T-helper 17 cell (primary cell): Measurements from ENCODE around the gene SSBP3. TPM values are rescaled to one million over a fixed set of nuclear protein-coding genes. Genes with fewer than 3 reads are reported as not detected.
A peak's percentile ranks its signal among the peaks of the same experiment; 100 is the strongest.

ENCODE experiments used
- ATAC-seq: fragments of 150-1000 bp; cut with Tn5 transposase; 2 replicates; pipeline ENCODE4 v1.10.0; 2021; ENCODE audit warnings: mild to moderate bottlenecking, moderate library complexity
- DNase-seq, 3 donors: peaks; one replicate each; pipeline versions ENCODE4 v3.0.0 to v3.0.0-alpha.2; 2020 to 2021
- H3K9me3 ChIP-seq: one replicate; pipeline ENCODE4 v1.7.0; 2013; ENCODE audit warnings: low read length, mild to moderate bottlenecking; ENCODE audit not compliant: control insufficient read depth, poor library complexity, severe bottlenecking
- H3K27ac Mint-ChIP-seq: one replicate; pipeline ENCODE4 v1.8.0; 2022; ENCODE audit warnings: mild to moderate bottlenecking, moderate library complexity, mixed read lengths
- H3K27me3 Mint-ChIP-seq: one replicate; pipeline ENCODE4 v1.8.0; 2022; ENCODE audit warnings: mixed read lengths
- H3K36me3 Mint-ChIP-seq: one replicate; pipeline ENCODE4 v1.8.0; 2022; ENCODE audit warnings: low read depth, mixed read lengths
- H3K4me1 Mint-ChIP-seq: one replicate; pipeline ENCODE4 v1.8.0; 2022; ENCODE audit warnings: mild to moderate bottlenecking, mixed read lengths
- H3K4me3 Mint-ChIP-seq: one replicate; pipeline ENCODE4 v1.8.0; 2022; ENCODE audit warnings: mild to moderate bottlenecking, moderate library complexity, mixed read lengths
- total RNA-seq, 4 donors: library from RNA in 2 of 4; stranded (reverse) in 2 of 4; gene quantifications; one replicate each; pipeline ENCODE4 v1.2.3 and lab custom pipeline; 2022 to 2026

The SSBP3 gene
- total RNA-seq, 2 donors from 2014 or later: 64.9 to 67.4 TPM

DNA sequence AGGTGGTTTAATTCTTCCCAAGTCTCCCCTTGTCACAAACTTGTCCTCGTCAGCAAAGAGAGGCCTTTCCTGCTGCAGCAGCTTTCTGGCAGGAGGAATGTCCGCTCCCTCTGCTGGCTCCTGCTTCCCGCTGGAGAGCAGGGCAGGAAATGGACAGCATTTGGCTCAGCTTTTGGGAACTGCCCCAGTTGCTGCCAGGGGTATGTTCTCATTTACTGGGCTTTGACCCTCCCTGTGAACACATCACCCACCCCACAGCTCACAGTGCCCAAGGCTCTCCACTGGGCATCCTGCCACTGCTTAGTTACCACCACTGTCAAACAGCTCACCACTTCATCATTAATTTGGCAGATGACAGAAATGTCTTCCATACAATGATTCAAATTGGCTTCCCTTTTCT, 130.8 kb downstream of the SSBP3 start:
- peaks cover 27% of the 10 kb centered on the region for H3K4me1 Mint-ChIP-seq

DNA sequence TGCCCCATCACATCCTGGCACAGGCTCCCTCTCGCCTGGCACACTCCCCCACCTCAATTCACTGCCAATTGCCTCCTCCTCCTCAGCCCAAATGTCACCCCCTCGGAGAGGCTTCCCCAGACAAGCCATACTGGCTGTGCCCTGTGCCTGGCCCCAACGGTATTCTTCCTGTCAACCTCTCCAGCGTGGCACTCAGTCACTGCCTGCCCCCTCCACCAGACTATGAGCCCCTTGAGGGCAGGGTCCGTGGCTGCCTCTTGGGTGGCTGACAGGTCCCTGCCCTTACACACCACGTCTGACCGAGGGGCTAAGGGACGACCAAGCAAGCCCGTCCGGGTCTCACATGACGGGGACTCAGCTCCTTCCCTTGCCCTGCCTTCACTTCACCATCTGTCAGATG, 131.3 kb downstream of the SSBP3 start:
- H3K27me3 Mint-ChIP-seq: no peaks in the 10 kb centered on the region
- peaks cover 1% of the 10 kb centered on the region for H3K36me3 Mint-ChIP-seq
- peak overlapping the region; percentile 71 for H3K27ac Mint-ChIP-seq
- H3K4me3 Mint-ChIP-seq: no peak overlapping the region
- DNase-seq (no peak), ATAC-seq (no peak)
- no peaks in the 10 kb centered on the region for H3K9me3 ChIP-seq
- H3K4me1 Mint-ChIP-seq: peaks cover 26% of the 10 kb centered on the region

More for the DNA sequence above, 130.8 kb downstream of the SSBP3 start:
- Mint-ChIP-seq H3K27ac (peak overlapping the region; percentile 71), H3K36me3 (peaks cover 4% of the 10 kb centered on the region), H3K4me3 (no peak overlapping the region), H3K27me3 (no peaks in the 10 kb centered on the region)
- ATAC-seq: no peak
- no peak for DNase-seq
- H3K9me3 ChIP-seq: no peaks in the 10 kb centered on the region

DNA sequence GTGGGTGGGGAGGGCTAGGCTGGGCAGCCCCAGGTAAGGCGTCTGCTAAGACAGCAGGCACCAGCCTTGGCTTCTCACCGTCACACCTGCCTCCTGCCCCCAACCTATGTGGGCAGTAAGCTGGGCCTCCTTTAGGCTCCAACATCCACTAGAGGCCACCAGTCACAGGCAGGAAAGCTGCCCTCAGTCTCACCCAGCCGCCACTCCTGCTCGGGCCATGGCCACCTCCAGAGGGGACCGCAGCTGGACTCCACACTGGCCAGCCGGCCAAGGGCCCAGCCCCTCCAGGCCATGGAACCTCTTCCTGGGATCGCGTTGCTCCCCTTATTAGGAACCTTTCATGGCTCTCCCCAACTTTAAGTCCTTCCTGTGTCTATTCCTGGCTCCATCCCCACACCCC, 131.7 kb downstream of the SSBP3 start:
- H3K27me3 Mint-ChIP-seq: no peaks in the 10 kb centered on the region
- no peak for DNase-seq
- no peaks in the 10 kb centered on the region for H3K36me3 Mint-ChIP-seq
- no peaks in the 10 kb centered on the region for H3K9me3 ChIP-seq
- ATAC-seq: no peak
- no peak overlapping the region for H3K4me3 Mint-ChIP-seq
- peaks cover 28% of the 10 kb centered on the region for H3K4me1 Mint-ChIP-seq
- no peak overlapping the region for H3K27ac Mint-ChIP-seq

DNA sequence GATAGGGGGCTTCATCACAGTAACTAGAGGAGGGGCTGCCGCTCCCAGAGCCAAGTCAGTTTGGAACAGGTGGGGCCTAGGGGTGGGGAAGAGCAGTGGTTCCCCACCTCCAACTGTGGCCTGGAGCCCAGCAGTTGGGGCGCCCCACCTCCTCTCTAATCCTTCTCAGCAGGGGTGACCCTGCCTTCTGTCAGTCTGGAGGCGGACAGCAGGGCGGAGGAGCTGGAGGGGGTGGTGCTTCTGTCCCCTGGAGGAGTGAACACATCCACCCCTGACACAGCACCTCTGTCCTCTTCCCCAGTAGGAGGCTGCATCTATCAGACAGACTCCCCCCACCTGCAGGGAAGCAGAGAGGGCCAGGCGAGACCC, 132.4 kb downstream of the SSBP3 start:
- ATAC-seq: no peak
- H3K9me3 ChIP-seq: no peaks in the 10 kb centered on the region
- no peak for DNase-seq
- peaks cover 35% of the 10 kb centered on the region for H3K4me1 Mint-ChIP-seq
- no peak overlapping the region for H3K4me3 Mint-ChIP-seq
- no peaks in the 10 kb centered on the region for H3K36me3 Mint-ChIP-seq
- H3K27ac Mint-ChIP-seq: no peak overlapping the region
- no peaks in the 10 kb centered on the region for H3K27me3 Mint-ChIP-seq

DNA sequence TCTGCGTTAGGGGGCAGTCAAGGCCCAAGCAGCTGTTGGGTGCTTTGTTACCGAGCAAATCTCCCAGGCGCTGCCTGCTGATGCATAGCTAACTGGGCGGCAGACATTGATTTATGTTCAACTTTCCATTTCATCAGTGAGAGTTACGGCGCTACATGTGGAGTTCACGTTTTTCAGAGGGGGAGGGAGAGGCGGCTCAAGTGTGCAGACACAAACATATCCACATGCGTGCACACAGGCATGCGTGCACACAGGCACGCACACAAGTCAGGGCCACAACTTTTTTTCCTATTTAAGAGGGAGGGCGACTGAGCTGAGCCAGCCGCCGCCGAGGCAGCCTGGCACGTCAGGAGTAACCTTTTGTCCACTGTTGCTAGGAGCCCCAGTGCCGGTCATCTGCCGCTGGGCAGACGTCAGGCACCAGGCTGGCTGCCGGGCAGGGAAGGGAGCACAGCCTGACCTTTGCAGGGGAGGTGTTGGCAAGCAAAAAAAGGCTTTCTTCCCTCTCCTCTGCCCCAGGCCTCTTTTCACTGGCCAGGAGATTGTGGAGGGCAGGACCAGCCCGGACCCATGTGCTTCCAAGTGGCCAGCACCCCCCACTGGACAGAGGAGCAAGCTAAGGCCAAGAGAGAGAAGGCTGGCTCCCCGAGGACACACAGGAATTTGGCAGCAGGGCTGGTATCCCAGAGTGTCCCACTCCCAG, 133.0 kb downstream of the SSBP3 start:
- no peaks in the 10 kb centered on the region for H3K27me3 Mint-ChIP-seq
- no peak overlapping the region for H3K4me3 Mint-ChIP-seq
- DNase-seq (no peak), ATAC-seq (no peak)
- peak overlapping the region; percentile 68 for H3K27ac Mint-ChIP-seq
- H3K9me3 ChIP-seq: no peaks in the 10 kb centered on the region
- H3K4me1 Mint-ChIP-seq: peaks cover 39% of the 10 kb centered on the region
- H3K36me3 Mint-ChIP-seq: no peaks in the 10 kb centered on the region

DNA sequence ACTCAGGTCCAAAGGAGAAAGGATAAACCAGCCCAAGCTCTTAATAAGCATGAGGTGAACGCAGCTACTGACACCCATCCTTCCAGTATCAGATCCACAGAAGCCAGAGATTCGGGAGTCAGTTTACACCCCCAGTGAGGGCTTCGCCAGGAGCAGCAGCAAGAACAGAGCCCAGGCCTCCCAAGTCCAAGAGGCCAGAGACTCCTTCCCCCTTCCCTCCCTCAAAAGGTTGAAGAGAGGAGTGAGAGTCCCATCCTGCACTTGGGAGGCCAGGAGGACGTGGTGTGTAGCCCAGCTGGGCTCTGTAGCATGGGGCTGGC, 133.5 kb downstream of the SSBP3 start:
- H3K4me1 Mint-ChIP-seq: peaks cover 40% of the 10 kb centered on the region

DNA sequence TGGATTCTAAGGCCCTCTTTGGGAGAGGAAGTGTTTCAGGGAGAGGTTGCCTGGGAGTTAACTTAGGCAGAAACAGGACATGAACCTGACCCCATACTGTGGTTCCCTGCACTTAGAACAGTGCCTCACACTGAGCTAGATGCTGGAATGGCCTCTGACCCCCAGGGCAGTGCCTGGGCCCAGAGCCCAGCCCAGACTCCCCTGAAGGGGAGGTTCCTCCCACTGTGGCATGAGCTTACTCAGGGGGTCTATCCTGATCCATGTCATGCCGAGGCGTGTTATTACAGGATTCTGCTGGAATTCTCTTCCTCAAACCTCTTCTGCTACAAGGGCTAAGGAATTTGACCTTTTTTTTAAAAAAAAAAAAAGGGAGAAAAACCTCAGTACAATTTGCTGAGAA, 134.1 kb downstream of the SSBP3 start:
- Mint-ChIP-seq H3K4me1 (peaks cover 44% of the 10 kb centered on the region), H3K27me3 (no peaks in the 10 kb centered on the region), H3K36me3 (no peaks in the 10 kb centered on the region), H3K4me3 (no peak overlapping the region), H3K27ac (peak overlapping the region; percentile 2)
- DNase-seq (no peak), ATAC-seq (no peak)
- no peaks in the 10 kb centered on the region for H3K9me3 ChIP-seq

More for the DNA sequence above, 133.5 kb downstream of the SSBP3 start:
- no peaks in the 10 kb centered on the region for H3K9me3 ChIP-seq
- Mint-ChIP-seq H3K36me3 (no peaks in the 10 kb centered on the region), H3K27ac (peak overlapping the region; percentile 68), H3K4me3 (no peak overlapping the region), H3K27me3 (no peaks in the 10 kb centered on the region)
- DNase-seq (no peak), ATAC-seq (no peak)

DNA sequence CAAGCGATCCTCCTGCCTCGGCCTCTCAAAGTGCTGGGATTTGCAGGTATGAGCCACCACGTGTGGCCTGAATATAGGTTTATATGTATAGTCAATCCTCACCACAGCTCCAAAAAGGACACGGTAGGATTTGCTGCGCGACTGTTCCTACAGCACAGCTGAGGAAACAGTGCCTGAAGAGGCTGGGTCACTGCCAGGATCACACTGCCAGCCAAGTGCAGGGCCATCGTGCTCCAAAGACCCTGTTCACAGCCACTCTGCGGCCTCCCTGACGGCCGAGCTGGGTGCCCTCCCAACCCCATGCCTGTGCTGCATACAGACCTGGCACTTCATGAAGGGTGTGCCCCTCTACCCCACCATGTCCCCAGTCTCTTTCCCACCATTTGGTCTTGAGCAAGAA, 134.9 kb downstream of the SSBP3 start:
- Mint-ChIP-seq H3K27ac (peak overlapping the region; percentile 37), H3K27me3 (no peaks in the 10 kb centered on the region), H3K4me1 (peaks cover 40% of the 10 kb centered on the region), H3K4me3 (no peak overlapping the region), H3K36me3 (no peaks in the 10 kb centered on the region)
- H3K9me3 ChIP-seq: no peaks in the 10 kb centered on the region
- ATAC-seq (no peak), DNase-seq (no peak)

DNA sequence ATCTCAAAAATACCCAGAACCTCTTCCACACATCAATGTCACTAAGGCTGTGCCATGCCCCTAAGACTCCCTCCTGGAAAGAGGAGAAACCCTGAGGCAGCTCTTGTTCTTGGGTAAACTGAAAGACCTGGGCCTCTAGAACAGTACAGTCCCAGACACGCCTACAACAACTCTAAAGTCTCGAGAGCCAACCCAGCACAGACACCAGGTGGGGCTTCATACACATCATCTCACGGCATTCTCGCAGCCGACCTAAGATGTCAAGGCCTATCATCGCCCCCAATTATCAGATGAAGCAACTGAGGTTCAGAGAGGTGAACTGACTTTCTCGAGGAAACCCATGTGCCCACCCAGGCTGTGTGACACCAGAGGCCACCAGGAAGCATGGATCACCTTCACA, 135.7 kb downstream of the SSBP3 start:
- no peaks in the 10 kb centered on the region for H3K27me3 Mint-ChIP-seq
- no peak overlapping the region for H3K4me3 Mint-ChIP-seq
- no peak overlapping the region for H3K27ac Mint-ChIP-seq
- DNase-seq (no peak), ATAC-seq (no peak)
- no peaks in the 10 kb centered on the region for H3K9me3 ChIP-seq
- peaks cover 41% of the 10 kb centered on the region for H3K4me1 Mint-ChIP-seq
- no peaks in the 10 kb centered on the region for H3K36me3 Mint-ChIP-seq

DNA sequence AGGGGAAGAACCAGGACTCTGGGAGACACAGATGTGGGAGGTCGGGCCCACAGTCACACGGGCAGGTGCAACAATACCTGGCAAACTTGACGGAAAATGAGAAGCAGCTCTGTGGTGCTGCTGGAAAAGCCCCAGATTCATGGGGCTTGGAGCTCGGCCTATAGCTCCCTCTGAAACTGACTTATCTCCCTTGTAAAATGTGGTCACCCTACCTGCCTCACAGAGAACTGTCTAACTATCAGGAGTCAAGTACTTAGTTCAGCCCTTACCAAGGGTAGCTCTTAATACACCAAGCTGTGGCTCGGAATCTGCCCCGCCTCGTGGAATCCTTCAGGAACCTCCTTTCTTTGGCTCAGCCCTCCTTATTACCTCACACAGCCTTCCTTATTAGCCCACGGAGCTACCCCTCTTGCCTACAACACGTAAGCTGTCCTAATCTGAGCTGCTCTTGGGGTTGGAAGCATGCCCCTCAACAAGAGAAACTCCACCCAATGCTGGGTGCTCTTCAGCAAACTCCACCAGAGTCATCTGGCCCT, 137.4 kb downstream of the SSBP3 start:
- no peaks in the 10 kb centered on the region for H3K9me3 ChIP-seq
- Mint-ChIP-seq H3K27me3 (no peaks in the 10 kb centered on the region), H3K27ac (peak overlapping the region; percentile 34), H3K4me3 (no peak overlapping the region), H3K4me1 (peaks cover 42% of the 10 kb centered on the region), H3K36me3 (no peaks in the 10 kb centered on the region)
- no peak for ATAC-seq
- no peak for DNase-seq

DNA sequence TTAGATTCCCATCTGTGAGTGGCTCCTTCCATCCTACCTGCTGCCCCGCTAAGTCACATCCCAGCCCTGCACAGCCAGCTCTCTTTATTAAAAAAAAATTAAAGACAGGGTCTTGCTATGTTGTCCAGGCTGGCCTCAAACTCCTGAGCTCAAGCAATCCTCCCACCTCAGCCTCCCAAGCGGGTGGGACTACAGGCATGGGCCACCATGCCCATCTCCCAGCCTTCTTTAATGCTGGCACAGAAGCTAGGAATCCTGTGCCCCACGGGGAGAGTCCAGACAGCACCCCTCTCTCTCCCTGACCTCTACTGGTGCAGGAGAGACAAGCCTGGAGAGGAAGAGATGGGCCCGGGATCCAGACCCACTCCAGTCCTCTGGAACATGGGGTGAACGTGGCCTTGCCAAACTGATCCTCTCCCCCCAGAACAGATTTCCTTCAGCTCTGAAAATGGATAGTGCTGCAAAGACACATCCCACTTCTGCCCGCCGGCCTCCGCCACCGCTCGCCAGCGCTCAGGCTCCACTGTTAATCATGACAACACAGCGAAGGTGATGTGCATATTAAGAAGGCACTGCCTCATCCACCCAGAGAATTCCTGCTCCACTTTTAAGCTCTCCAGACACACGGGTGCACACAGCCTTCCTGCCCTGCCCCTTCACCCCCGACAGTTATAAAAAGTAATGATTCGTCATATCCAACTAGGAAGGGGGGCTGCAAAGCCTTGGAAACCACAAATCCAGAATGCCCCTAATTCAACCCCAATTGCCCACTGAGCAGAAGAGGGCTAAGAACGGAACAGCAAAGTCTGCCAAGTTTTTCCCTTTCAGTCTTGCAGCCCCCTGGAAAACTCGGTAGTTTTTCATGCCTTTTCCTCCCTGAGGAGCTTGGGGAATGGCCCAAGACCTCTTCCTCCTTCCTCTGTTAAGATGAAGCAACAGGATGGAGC, 138.1 kb downstream of the SSBP3 start:
- no peak for DNase-seq
- Mint-ChIP-seq H3K36me3 (no peaks in the 10 kb centered on the region), H3K27me3 (no peaks in the 10 kb centered on the region), H3K27ac (peak overlapping the region; percentile 70), H3K4me1 (peaks cover 43% of the 10 kb centered on the region), H3K4me3 (no peak overlapping the region)
- ATAC-seq: no peak
- H3K9me3 ChIP-seq: no peaks in the 10 kb centered on the region

DNA sequence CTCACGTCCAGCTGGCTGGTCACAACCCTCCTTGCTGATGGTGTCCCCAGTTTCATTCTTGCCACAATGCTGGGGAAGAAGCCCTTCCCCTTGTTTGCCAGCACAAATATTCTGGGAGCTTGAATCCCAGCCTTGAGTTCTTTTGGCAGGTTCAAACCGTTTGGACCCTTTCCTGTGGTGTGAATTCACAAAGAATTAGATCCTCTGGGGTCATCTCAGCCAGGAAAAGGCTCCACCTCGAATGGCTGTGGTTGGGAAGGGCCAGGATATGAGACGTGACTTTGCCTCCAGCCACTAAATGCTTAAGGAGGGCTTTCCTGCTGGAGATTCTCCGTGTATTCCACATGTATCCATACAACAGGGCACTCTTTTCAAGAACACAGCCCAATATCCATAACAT, 139.3 kb downstream of the SSBP3 start:
- DNase-seq (no peak), ATAC-seq (no peak)
- H3K4me3 Mint-ChIP-seq: no peak overlapping the region
- H3K4me1 Mint-ChIP-seq: peaks cover 39% of the 10 kb centered on the region
- no peaks in the 10 kb centered on the region for H3K9me3 ChIP-seq
- H3K36me3 Mint-ChIP-seq: no peaks in the 10 kb centered on the region
- H3K27ac Mint-ChIP-seq: no peak overlapping the region
- no peaks in the 10 kb centered on the region for H3K27me3 Mint-ChIP-seq

DNA sequence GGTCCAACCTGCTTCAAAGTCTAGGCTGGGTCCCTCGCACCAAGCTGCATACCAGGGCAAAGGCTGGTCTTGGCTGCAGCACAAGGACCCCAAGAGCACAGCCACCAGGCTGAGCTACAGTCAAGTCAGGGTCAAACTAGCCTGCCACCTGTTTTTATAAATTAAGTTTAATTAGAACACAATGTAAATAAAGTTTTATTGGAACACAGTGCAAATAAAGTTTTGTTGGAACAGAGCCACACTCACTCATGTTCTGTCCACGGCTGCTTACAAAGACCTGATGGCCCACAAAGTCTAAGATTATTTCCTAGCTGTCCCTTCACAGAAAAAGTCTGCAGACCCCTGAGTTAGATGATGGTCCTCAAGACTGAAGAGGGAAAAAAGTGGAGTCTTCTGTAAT, 140.0 kb downstream of the SSBP3 start:
- Mint-ChIP-seq H3K36me3 (no peaks in the 10 kb centered on the region), H3K27me3 (no peaks in the 10 kb centered on the region), H3K27ac (peak overlapping the region; percentile 54), H3K4me1 (peaks cover 37% of the 10 kb centered on the region), H3K4me3 (no peak overlapping the region)
- ATAC-seq (no peak), DNase-seq (no peak)
- no peaks in the 10 kb centered on the region for H3K9me3 ChIP-seq
